ENCODE data around the gene PPP2R5C. TPM values are rescaled to one million over a fixed set of nuclear protein-coding genes. Genes with fewer than 3 reads are reported as not detected.

Gene PPP2R5C
- total and polyA plus RNA-seq, 2 of the 8 experiments (the other 6 are each of a cell fraction or from before 2014, with no cell fraction given): 49.6 to 95.9 TPM

- TF ChIP-seq, protein P1, sequence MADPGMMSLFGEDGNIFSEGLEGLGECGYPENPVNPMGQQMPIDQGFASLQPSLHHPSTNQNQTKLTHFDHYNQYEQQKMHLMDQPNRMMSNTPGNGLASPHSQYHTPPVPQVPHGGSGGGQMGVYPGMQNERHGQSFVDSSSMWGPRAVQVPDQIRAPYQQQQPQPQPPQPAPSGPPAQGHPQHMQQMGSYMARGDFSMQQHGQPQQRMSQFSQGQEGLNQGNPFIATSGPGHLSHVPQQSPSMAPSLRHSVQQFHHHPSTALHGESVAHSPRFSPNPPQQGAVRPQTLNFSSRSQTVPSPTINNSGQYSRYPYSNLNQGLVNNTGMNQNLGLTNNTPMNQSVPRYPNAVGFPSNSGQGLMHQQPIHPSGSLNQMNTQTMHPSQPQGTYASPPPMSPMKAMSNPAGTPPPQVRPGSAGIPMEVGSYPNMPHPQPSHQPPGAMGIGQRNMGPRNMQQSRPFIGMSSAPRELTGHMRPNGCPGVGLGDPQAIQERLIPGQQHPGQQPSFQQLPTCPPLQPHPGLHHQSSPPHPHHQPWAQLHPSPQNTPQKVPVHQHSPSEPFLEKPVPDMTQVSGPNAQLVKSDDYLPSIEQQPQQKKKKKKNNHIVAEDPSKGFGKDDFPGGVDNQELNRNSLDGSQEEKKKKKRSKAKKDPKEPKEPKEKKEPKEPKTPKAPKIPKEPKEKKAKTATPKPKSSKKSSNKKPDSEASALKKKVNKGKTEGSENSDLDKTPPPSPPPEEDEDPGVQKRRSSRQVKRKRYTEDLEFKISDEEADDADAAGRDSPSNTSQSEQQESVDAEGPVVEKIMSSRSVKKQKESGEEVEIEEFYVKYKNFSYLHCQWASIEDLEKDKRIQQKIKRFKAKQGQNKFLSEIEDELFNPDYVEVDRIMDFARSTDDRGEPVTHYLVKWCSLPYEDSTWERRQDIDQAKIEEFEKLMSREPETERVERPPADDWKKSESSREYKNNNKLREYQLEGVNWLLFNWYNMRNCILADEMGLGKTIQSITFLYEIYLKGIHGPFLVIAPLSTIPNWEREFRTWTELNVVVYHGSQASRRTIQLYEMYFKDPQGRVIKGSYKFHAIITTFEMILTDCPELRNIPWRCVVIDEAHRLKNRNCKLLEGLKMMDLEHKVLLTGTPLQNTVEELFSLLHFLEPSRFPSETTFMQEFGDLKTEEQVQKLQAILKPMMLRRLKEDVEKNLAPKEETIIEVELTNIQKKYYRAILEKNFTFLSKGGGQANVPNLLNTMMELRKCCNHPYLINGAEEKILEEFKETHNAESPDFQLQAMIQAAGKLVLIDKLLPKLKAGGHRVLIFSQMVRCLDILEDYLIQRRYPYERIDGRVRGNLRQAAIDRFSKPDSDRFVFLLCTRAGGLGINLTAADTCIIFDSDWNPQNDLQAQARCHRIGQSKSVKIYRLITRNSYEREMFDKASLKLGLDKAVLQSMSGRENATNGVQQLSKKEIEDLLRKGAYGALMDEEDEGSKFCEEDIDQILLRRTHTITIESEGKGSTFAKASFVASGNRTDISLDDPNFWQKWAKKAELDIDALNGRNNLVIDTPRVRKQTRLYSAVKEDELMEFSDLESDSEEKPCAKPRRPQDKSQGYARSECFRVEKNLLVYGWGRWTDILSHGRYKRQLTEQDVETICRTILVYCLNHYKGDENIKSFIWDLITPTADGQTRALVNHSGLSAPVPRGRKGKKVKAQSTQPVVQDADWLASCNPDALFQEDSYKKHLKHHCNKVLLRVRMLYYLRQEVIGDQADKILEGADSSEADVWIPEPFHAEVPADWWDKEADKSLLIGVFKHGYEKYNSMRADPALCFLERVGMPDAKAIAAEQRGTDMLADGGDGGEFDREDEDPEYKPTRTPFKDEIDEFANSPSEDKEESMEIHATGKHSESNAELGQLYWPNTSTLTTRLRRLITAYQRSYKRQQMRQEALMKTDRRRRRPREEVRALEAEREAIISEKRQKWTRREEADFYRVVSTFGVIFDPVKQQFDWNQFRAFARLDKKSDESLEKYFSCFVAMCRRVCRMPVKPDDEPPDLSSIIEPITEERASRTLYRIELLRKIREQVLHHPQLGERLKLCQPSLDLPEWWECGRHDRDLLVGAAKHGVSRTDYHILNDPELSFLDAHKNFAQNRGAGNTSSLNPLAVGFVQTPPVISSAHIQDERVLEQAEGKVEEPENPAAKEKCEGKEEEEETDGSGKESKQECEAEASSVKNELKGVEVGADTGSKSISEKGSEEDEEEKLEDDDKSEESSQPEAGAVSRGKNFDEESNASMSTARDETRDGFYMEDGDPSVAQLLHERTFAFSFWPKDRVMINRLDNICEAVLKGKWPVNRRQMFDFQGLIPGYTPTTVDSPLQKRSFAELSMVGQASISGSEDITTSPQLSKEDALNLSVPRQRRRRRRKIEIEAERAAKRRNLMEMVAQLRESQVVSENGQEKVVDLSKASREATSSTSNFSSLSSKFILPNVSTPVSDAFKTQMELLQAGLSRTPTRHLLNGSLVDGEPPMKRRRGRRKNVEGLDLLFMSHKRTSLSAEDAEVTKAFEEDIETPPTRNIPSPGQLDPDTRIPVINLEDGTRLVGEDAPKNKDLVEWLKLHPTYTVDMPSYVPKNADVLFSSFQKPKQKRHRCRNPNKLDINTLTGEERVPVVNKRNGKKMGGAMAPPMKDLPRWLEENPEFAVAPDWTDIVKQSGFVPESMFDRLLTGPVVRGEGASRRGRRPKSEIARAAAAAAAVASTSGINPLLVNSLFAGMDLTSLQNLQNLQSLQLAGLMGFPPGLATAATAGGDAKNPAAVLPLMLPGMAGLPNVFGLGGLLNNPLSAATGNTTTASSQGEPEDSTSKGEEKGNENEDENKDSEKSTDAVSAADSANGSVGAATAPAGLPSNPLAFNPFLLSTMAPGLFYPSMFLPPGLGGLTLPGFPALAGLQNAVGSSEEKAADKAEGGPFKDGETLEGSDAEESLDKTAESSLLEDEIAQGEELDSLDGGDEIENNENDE (IDR thresholded peaks at IDR 0.05; ENCODE audit: insufficient replicate concordance, low read length): no peak
- TF ChIP-seq TAF7 (optimal IDR thresholded peaks at IDR 0.05; ENCODE audit: borderline replicate concordance, low read depth, low read length) (no peak), ASH2L (IDR thresholded peaks at IDR 0.05; ENCODE audit: low read length) (no peak), MAFK (IDR thresholded peaks at IDR 0.05; ENCODE audit: low read depth, low read length) (no peak)
These were observed 36.3 kb downstream of the PPP2R5C start (continued) for GRCh38 chr14:101797856-101798255.
